Vagina (tissue), 2 donors: ENCODE results near the gene MAP2K3.

Experiments used
- CTCF ChIP-seq, 3 experiments: fragments of 450-650 bp in 2 of 3; fragments of 200-600 bp in 1 of 3; sonication (generic) in 1 of 3; IDR thresholded peaks; one replicate each; pipeline ENCODE4 v1.5.1; 2017 to 2019; ENCODE audit warnings: antibody characterized with exemption in 3 of 3, mild to moderate bottlenecking in 2 of 3, moderate library complexity in 2 of 3
- POLR2A ChIP-seq, 2 donors: fragments of 450-650 bp; IDR thresholded peaks; one replicate each; pipeline ENCODE4 v1.6.1; 2017; ENCODE audit warnings: antibody characterized with exemption in 2 of 2, mild to moderate bottlenecking in 2 of 2, moderate library complexity in 2 of 2
- POLR2AphosphoS5 ChIP-seq, 2 donors: sonication (generic); formaldehyde crosslinking; IDR thresholded peaks; one replicate each; pipeline ENCODE4 v1.9.0; 2017; ENCODE audit warnings: antibody characterized with exemption in 2 of 2, mild to moderate bottlenecking in 2 of 2, low read depth in 1 of 2; ENCODE audit not compliant: insufficient read depth in 1 of 2

GRCh38 chr17:21258593-21258992, 25.9 kb upstream of the MAP2K3 start:
- no peak for TF ChIP-seq POLR2A (IDR thresholded peaks at IDR 0.05)
- TF ChIP-seq CTCF (IDR thresholded peaks at IDR 0.05), result no peak
- no peak for TF ChIP-seq POLR2AphosphoS5 (IDR thresholded peaks at IDR 0.05; ENCODE audit: insufficient read depth in 1 of 2, low read depth in 1 of 2)
